GM19397 (cell line): ENCODE measurements around the gene SNCG.
"Not testable (repeated sequence)": the region's sequence is repeated elsewhere in the genome, so short reads cannot be mapped to it uniquely, and the experiment has no call there.

ENCODE experiments used
- ATAC-seq: cut with Tn5 transposase; IDR thresholded peaks from one replicate; pipeline ENCODE4 v1.9.1; 2021; ENCODE audit warnings: mild to moderate bottlenecking, moderate library complexity; ENCODE audit not compliant: unreplicated experiment

Gene SNCG

DNA sequence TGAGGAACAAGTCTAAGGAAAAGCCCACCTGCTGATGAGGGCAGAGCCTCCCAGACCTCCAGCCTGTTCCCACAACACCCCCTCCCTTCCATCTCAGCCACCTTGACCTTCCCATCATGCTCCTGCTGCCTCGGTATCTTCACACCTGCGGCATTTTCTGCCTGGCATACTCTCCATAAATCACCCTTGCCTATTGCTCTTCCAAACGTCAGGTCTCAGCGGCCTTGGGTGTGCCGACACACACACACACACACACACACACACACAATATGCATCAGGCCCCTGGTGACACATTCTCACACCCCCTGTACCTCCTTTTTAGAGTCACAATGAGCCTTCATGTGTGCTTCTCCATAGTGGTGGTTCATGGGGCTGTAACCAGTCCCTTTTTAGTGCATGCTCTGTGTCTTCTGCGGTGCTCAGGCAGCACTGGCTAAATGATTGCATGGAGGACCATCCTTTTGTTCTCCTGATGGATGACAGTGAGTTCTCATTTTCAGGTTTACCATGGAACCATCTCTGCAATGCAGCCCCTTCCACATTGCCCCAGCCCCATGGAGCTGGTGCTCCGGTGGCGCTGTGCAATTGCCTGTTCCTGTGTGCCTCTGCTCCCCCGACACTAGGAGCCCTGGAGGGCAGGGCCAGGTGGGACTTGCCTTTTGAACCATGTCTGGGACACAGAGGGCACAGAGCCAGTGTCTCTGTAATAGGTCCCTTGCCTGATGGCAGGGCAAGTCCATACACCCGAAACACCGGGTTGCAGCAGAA lies 14.4 kb downstream of the SNCG start:
- ATAC-seq = no peak

DNA sequence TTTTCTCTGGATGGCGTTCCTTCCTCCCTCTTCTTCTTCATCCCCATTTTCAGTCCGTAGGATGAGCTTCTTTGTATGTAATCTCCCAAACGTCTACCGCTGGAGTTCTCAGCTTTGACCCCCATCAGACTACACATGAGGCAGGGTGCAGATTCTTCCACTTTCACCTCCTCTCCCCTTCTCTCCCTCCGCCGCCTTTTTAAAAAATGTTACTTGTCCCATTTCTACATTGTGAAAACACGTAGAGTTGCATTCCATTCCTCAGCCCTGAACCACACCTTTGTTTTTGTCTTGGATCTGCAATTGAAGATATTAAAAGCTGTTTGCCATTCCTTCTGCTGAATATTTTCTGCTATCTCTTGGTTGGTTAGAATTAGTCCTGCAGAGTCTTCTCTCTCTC lies 16.1 kb downstream of the SNCG start:
- no peak for ATAC-seq

GRCh38 chr10:86976362-86977056 lies 18.1 kb downstream of the SNCG start:
- ATAC-seq = no peak

DNA sequence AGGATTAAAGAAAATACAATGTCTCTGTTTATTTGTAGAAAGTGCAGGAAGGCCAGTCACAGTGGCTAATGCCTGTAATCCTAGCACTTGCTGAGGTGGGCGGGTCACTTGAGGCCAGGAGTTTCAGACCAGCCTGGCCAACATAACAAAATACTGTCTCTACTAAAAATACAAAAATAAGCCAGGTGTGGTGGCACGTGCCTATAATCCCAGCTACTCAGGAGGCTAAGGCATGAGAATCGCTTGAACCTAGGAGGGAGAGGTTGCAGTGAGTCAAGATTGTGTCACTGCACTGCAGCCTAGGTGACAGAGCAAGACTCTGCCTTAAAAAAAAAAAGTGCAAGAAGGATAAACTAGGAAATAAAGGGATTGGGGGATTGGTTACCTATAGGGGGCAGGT lies 20.1 kb downstream of the SNCG start:
- not testable (repeated sequence) for ATAC-seq

GRCh38 chr10:86979296-86979818 lies 21.0 kb downstream of the SNCG start:
- no peak for ATAC-seq

- ATAC-seq = no peak
Observed at GRCh38 chr10:86979977-86980448, 21.6 kb downstream of the SNCG start.

DNA sequence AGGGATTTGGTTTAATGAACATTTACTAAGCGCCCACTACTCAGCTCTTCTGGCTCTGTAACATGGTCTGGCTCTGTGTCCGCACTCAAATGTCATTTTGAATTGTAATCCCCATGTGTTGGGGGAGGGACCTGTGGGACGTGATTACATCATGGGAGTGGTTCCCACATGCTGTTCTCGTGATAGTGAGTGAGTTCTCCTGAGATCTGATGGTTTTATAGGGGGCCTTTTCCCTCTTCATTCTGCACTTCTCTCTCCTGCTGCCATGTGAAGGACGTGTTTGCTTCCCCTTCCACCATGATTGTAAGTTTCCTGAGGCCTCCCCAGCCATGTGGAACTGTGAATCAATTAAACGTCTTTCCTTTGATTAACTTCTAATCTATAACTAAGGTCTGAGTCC lies 22.6 kb downstream of the SNCG start:
- not testable (repeated sequence) for ATAC-seq

GRCh38 chr10:86981716-86982115 lies 23.3 kb downstream of the SNCG start:
- ATAC-seq = no peak

GRCh38 chr10:86984498-86984897 lies 26.1 kb downstream of the SNCG start:
- not testable (repeated sequence) for ATAC-seq

DNA sequence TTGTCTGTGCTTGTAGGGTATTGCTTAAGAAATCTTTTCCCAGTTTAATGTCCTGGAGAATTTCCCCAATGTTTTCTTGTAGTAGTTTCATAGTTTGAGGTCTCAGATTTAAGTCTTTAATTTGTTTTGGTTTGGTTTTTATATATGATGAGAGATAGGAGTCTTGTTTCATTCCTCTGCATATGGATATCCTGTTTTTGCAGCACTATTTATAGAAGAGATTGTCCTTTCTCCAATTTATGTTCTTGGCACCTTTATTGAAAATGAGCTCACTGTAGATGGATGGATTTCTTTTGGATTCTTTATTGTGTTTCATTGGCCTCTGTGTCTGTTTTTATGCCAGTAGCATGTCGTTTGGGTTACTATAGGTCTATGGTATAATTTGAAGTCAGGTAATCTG lies 30.1 kb downstream of the SNCG start:
- no peak for ATAC-seq

GRCh38 chr10:86991362-86991761 lies 33.0 kb downstream of the SNCG start:
- ATAC-seq = not testable (repeated sequence)

DNA sequence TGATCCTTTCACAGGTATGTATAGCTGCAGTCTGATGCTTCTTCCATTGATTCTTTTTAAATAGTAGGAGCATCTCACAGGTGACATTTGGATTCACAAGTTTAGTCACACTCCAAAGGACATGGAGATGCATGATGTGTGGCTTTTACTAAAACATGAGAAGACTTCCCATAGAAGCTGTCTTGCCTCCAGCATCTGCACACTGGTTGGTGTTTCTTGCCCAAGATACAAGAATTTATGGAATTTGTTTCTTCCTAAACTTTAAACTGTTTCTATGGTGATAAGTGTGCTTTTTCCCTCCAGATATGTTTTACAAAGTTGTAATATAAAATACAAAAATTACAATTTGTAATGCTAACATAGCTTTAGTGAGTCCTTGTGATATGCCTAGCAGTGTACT lies 34.1 kb downstream of the SNCG start:
- no peak for ATAC-seq

DNA sequence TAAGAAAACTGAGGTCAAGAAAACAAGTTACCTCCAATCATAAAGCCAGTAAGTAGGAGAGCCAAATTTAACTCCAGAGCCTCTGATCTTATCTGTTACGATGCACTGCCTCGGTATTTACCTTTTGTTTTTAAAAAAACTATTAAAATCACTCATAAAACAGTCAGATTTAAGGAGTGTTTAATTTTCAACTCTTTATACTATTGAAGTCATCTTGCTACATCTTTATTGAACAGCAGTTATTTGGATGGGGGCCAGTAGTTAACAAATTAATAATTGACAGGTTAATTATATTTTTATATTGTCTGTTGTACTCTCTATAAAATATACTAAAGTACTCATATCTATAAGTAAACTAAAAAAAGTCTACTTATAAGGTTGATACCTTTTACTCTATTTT lies 34.5 kb downstream of the SNCG start:
- ATAC-seq = no peak

GRCh38 chr10:86999802-87000403 lies 41.5 kb downstream of the SNCG start:
- not testable (repeated sequence) for ATAC-seq

GRCh38 chr10:87000491-87000890 lies 42.1 kb downstream of the SNCG start:
- ATAC-seq = no peak

GRCh38 chr10:87007124-87007523 lies 48.7 kb downstream of the SNCG start:
- ATAC-seq = not testable (repeated sequence)

DNA sequence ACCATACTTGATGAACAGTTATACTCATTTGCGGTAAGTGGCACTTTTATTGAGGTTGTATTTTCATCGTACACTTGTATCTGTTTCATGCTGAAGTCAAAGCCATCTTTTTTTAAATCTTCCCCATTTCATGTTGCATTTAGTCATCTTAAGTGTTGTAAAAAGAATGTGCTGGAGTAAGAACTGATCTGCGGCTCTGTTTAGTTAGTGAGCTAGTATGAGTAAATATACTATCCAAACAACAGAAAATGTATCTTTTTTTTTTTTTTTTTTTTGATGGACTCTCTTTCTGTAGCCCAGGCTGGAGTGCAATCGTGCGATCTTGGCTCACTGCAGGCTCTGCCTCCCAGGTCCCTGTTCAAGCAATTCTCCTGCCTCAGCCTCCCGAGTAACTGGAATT lies 49.3 kb downstream of the SNCG start:
- not testable (repeated sequence) for ATAC-seq

GRCh38 chr10:87008303-87008702 lies 49.9 kb downstream of the SNCG start:
- not testable (repeated sequence) for ATAC-seq

- not testable (repeated sequence) for ATAC-seq
Observed at GRCh38 chr10:87009134-87009696, 50.8 kb downstream of the SNCG start.
